ENCODE data around the gene CHST11. TPM values are rescaled to one million over a fixed set of nuclear protein-coding genes. Genes with fewer than 3 reads are reported as not detected.
"Not testable (repeated sequence)": the region's sequence is repeated elsewhere in the genome, so short reads cannot be mapped to it uniquely, and the experiment has no call there.

CHST11 gene
- total and polyA plus RNA-seq, 4 donors = 15.0 to 25.5 (median 18.8) TPM

- Histone ChIP-seq H3K4me1 (ENCODE audit: control insufficient read depth, insufficient read depth, low read length) (peaks cover 9% of the 10 kb centered on the region), H3K4me3 (ENCODE audit: low read depth, low read length) (no peak overlapping the region), H3K27ac (ENCODE audit: low read depth, low read length) (no peak overlapping the region), H3K9me3 (ENCODE audit: control insufficient read depth, insufficient read depth, low read length) (no peaks in the 10 kb centered on the region), H3K36me3 (ENCODE audit: control insufficient read depth, insufficient read depth, low read length) (no peaks in the 10 kb centered on the region), H3K27me3 (ENCODE audit: control insufficient read depth, insufficient read depth, low read length) (no peaks in the 10 kb centered on the region)
- DNase-seq (ENCODE audit: low read depth in 4 of 6, low spot score in 6 of 6) = no peak
- 88% methylated on average over 10 of the region's 13 CpGs for WGBS (ENCODE audit: insufficient coverage)
Observed at GRCh38 chr12:104557488-104558195, 100.9 kb downstream of the CHST11 start.

- no peaks in the 10 kb centered on the region for H3K9me3 ChIP-seq (ENCODE audit: control insufficient read depth, insufficient read depth, low read length)
- no peak overlapping the region for H3K27ac ChIP-seq (ENCODE audit: low read depth, low read length)
- 93% methylated on average over 3 of the region's 5 CpGs for WGBS (ENCODE audit: insufficient coverage)
- peaks cover 9% of the 10 kb centered on the region for H3K4me1 ChIP-seq (ENCODE audit: control insufficient read depth, insufficient read depth, low read length)
- H3K27me3 ChIP-seq (ENCODE audit: control insufficient read depth, insufficient read depth, low read length) = no peaks in the 10 kb centered on the region
- no peak for DNase-seq (ENCODE audit: low read depth in 4 of 6, low spot score in 6 of 6)
- no peaks in the 10 kb centered on the region for H3K36me3 ChIP-seq (ENCODE audit: control insufficient read depth, insufficient read depth, low read length)
- H3K4me3 ChIP-seq (ENCODE audit: low read depth, low read length) = no peak overlapping the region
Observed at GRCh38 chr12:104560881-104561280, 104.1 kb downstream of the CHST11 start.

- Histone ChIP-seq H3K4me1 (ENCODE audit: control insufficient read depth, insufficient read depth, low read length) (peaks cover 8% of the 10 kb centered on the region), H3K4me3 (ENCODE audit: low read depth, low read length) (no peak overlapping the region), H3K27me3 (ENCODE audit: control insufficient read depth, insufficient read depth, low read length) (no peaks in the 10 kb centered on the region), H3K9me3 (ENCODE audit: control insufficient read depth, insufficient read depth, low read length) (no peaks in the 10 kb centered on the region), H3K27ac (ENCODE audit: low read depth, low read length) (no peak overlapping the region), H3K36me3 (ENCODE audit: control insufficient read depth, insufficient read depth, low read length) (no peaks in the 10 kb centered on the region)
- 99% methylated on average over 4 of the region's 4 CpGs for WGBS (ENCODE audit: insufficient coverage)
- DNase-seq (ENCODE audit: low read depth in 4 of 6, low spot score in 6 of 6) = no peak
Observed at GRCh38 chr12:104562763-104563162, 106.0 kb downstream of the CHST11 start.

- not testable (repeated sequence) for H3K36me3 ChIP-seq (ENCODE audit: control insufficient read depth, insufficient read depth, low read length); H3K27me3 ChIP-seq (ENCODE audit: control insufficient read depth, insufficient read depth, low read length); H3K9me3 ChIP-seq (ENCODE audit: control insufficient read depth, insufficient read depth, low read length); DNase-seq (ENCODE audit: low read depth in 4 of 6, low spot score in 6 of 6); H3K4me3 ChIP-seq (ENCODE audit: low read depth, low read length); H3K27ac ChIP-seq (ENCODE audit: low read depth, low read length)
- peaks cover 14% of the 10 kb centered on the region for H3K4me1 ChIP-seq (ENCODE audit: control insufficient read depth, insufficient read depth, low read length)
- WGBS (ENCODE audit: insufficient coverage) = 100% methylated on average over 1 of the region's 3 CpGs
Observed at GRCh38 chr12:104564662-104565061, 107.9 kb downstream of the CHST11 start.

GRCh38 chr12:104565606-104566243 lies 109.0 kb downstream of the CHST11 start:
- H3K4me1 ChIP-seq (ENCODE audit: control insufficient read depth, insufficient read depth, low read length) = peaks cover 14% of the 10 kb centered on the region
- WGBS (ENCODE audit: insufficient coverage) = 81% methylated on average over 5 of the region's 8 CpGs
- no peak overlapping the region for H3K4me3 ChIP-seq (ENCODE audit: low read depth, low read length)
- no peak overlapping the region for H3K27ac ChIP-seq (ENCODE audit: low read depth, low read length)
- H3K36me3 ChIP-seq (ENCODE audit: control insufficient read depth, insufficient read depth, low read length) = no peaks in the 10 kb centered on the region
- DNase-seq (ENCODE audit: low read depth in 4 of 6, low spot score in 6 of 6) = peak in 1 of 6 donors; percentile 21
- H3K27me3 ChIP-seq (ENCODE audit: control insufficient read depth, insufficient read depth, low read length) = no peaks in the 10 kb centered on the region
- H3K9me3 ChIP-seq (ENCODE audit: control insufficient read depth, insufficient read depth, low read length) = no peaks in the 10 kb centered on the region

- DNase-seq (ENCODE audit: low read depth in 4 of 6, low spot score in 6 of 6) = no peak
- Histone ChIP-seq H3K4me1 (ENCODE audit: control insufficient read depth, insufficient read depth, low read length) (peaks cover 14% of the 10 kb centered on the region), H3K4me3 (ENCODE audit: low read depth, low read length) (no peak overlapping the region), H3K27me3 (ENCODE audit: control insufficient read depth, insufficient read depth, low read length) (no peaks in the 10 kb centered on the region), H3K9me3 (ENCODE audit: control insufficient read depth, insufficient read depth, low read length) (no peaks in the 10 kb centered on the region), H3K27ac (ENCODE audit: low read depth, low read length) (no peak overlapping the region), H3K36me3 (ENCODE audit: control insufficient read depth, insufficient read depth, low read length) (no peaks in the 10 kb centered on the region)
- WGBS (ENCODE audit: insufficient coverage) = 95% methylated on average over 5 of the region's 6 CpGs
Observed at GRCh38 chr12:104566244-104566993, 109.7 kb downstream of the CHST11 start.

GRCh38 chr12:104567832-104568486 lies 111.2 kb downstream of the CHST11 start:
- WGBS (ENCODE audit: insufficient coverage) = 41% methylated on average over 4 of the region's 5 CpGs
- no peaks in the 10 kb centered on the region for H3K27me3 ChIP-seq (ENCODE audit: control insufficient read depth, insufficient read depth, low read length)
- no peak overlapping the region for H3K27ac ChIP-seq (ENCODE audit: low read depth, low read length)
- DNase-seq (ENCODE audit: low read depth in 4 of 6, low spot score in 6 of 6) = peak in 5 of 6 donors; percentile 36 to 85 (median 61)
- no peaks in the 10 kb centered on the region for H3K36me3 ChIP-seq (ENCODE audit: control insufficient read depth, insufficient read depth, low read length)
- no peak overlapping the region for H3K4me3 ChIP-seq (ENCODE audit: low read depth, low read length)
- H3K9me3 ChIP-seq (ENCODE audit: control insufficient read depth, insufficient read depth, low read length) = no peaks in the 10 kb centered on the region
- peaks cover 14% of the 10 kb centered on the region for H3K4me1 ChIP-seq (ENCODE audit: control insufficient read depth, insufficient read depth, low read length)

GRCh38 chr12:104568487-104568868 lies 111.7 kb downstream of the CHST11 start:
- no peak for DNase-seq (ENCODE audit: low read depth in 4 of 6, low spot score in 6 of 6)
- Histone ChIP-seq H3K27me3 (ENCODE audit: control insufficient read depth, insufficient read depth, low read length) (no peaks in the 10 kb centered on the region), H3K9me3 (ENCODE audit: control insufficient read depth, insufficient read depth, low read length) (no peaks in the 10 kb centered on the region), H3K27ac (ENCODE audit: low read depth, low read length) (no peak overlapping the region), H3K36me3 (ENCODE audit: control insufficient read depth, insufficient read depth, low read length) (no peaks in the 10 kb centered on the region), H3K4me3 (ENCODE audit: low read depth, low read length) (no peak overlapping the region), H3K4me1 (ENCODE audit: control insufficient read depth, insufficient read depth, low read length) (peaks cover 14% of the 10 kb centered on the region)
- WGBS (ENCODE audit: insufficient coverage) = no CpG with 5 or more reads among the region's 1 CpG

GRCh38 chr12:104568935-104569334 lies 112.2 kb downstream of the CHST11 start:
- H3K4me3 ChIP-seq (ENCODE audit: low read depth, low read length) = no peak overlapping the region
- H3K4me1 ChIP-seq (ENCODE audit: control insufficient read depth, insufficient read depth, low read length) = peaks cover 14% of the 10 kb centered on the region
- no peaks in the 10 kb centered on the region for H3K27me3 ChIP-seq (ENCODE audit: control insufficient read depth, insufficient read depth, low read length)
- no peak for DNase-seq (ENCODE audit: low read depth in 4 of 6, low spot score in 6 of 6)
- H3K9me3 ChIP-seq (ENCODE audit: control insufficient read depth, insufficient read depth, low read length) = no peaks in the 10 kb centered on the region
- WGBS (ENCODE audit: insufficient coverage) = no CpG with 5 or more reads among the region's 4 CpGs
- no peak overlapping the region for H3K27ac ChIP-seq (ENCODE audit: low read depth, low read length)
- H3K36me3 ChIP-seq (ENCODE audit: control insufficient read depth, insufficient read depth, low read length) = no peaks in the 10 kb centered on the region

Measured in spinal cord (tissue), 10 donors.